ENCODE results near the gene NFKBIL1.
"Not testable (repeated sequence)": the region's sequence is repeated elsewhere in the genome, so short reads cannot be mapped to it uniquely, and the experiment has no call there.

NFKBIL1 gene

GRCh38 chr6:31582230-31582643 is 34.8 kb downstream of the NFKBIL1 start, which contains the start of gene LTB:
Gene LTB, minus strand, starts transcription at chr6:31582424. Its CDS starts 7 bp downstream, at chr6:31582417.
- peak; percentile 45 for DNase-seq

DNA sequence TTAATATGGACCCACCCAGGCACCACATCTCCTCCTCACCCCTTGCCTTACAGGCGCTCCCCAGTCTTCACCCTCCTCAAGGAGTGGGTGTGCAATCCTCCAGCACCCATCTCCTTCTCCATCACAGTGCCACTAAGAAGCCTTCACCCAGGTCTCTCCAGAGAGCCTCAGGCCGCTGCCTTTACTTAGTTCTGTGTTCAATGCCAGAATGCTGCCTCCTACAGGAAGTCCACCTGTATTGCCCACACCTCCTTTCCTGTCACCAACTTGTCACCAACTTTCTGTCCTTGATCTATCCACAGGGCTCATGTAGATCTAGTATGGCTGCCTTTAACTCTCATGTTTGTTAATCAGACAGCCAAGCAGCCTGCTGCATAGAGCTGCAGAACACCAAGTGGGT is 38.1 kb downstream of the NFKBIL1 start:
- no peak for DNase-seq

GRCh38 chr6:31586008-31586407 is 38.6 kb downstream of the NFKBIL1 start, which contains the start of gene LST1:
Gene LST1, plus strand, starts transcription at chr6:31586277. Its CDS starts 1,023 bp downstream, at chr6:31587300.
- no peak for DNase-seq

GRCh38 chr6:31586599-31587281 is 39.3 kb downstream of the NFKBIL1 start:
- no peak for DNase-seq

DNA sequence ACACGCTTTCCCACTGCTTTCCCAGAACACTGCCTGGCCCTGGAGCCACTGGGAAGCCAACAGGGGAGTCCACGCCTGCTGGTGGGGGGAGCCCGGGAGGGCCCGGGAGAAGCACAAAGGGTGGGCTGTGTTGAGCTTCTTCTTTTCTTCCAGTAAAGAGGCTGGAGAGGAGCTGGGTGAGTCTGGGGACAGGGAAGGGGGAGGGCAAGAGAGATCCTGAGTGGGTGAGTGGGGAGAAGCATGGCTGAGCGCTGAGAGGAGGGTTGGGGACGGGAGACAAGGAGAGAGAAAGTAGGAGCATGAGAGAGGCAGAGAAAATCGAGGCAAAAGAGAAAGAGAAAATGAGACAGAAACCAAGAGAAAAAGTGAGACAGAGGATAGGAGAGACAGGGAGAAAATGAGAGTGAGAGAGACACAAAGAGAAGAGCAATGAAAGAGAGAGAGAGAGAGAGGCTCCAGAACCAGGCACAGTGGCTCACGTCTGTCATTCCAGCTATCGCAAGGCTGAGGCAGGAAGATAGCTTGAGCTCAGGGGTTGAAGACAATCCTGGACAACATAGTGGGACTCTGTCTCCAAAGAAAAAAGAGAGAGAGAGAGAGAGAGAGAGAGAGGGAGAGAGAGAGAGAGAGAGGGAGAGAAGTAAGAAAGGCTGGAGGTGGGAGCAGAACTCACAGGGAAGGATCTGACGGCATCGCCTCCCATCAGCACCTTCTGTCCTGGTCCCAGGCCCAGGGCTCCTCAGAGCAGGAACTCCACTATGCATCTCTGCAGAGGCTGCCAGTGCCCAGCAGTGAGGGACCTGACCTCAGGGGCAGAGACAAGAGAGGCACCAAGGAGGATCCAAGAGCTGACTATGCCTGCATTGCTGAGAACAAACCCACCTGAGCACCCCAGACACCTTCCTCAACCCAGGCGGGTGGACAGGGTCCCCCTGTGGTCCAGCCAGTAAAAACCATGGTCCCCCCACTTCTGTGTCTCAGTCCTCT is 40.7 kb downstream of the NFKBIL1 start:
- DNase-seq: no peak

- DNase-seq: no peak
Measured at GRCh38 chr6:31588871-31589650, 41.7 kb downstream of the NFKBIL1 start.

GRCh38 chr6:31590691-31591090 is 43.3 kb downstream of the NFKBIL1 start:
- DNase-seq: not testable (repeated sequence)

DNA sequence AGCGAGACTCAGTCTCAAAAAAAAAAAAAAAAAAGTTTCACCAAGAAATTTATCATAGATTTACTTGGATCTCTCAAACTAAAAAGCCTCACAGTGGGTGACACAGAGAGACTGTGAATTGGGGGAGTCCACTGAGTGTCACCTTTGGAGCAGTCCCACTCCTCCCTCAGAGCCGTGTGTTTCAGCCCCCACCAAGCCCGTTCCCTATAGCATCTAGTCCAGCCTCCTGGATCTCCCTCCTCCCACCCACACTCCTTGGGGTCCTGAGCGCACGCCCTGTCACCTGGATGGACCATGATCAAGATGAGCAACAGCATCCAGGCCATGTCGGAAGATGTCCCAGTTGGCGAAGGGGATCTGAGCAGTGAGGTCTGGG is 45.0 kb downstream of the NFKBIL1 start:
- DNase-seq: no peak

GRCh38 chr6:31597006-31597405 is 49.6 kb downstream of the NFKBIL1 start:
- DNase-seq: peak; percentile 38

DNA sequence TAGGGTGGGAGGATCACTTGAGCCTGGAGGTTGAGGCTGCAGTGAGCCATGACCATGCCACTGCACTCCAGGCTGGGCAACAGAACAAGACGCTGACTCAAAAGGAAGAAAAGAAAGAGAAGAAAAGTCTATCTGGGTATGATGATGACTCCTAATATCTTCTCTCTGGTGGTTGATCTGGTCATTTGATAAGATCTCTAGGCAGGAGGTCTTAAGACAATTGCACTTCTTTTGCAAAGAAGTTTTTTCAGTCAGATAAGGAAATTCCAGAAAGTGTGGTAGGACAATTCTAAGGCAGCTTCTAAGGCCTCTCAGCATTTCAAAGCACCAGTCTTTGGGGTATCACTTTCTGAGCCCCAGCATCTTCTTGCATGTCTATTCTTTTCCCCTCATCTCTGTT is 59.9 kb downstream of the NFKBIL1 start:
- no peak for DNase-seq

Data from activated naive CD4-positive, alpha-beta T cell treated with anti-CD3 and anti-CD28 coated beads, Interleukin-2, amount 50 U/mL, for 16 hours (primary cell).